AG09319 (cell line): ENCODE results near the gene RCE1.

Source experiments
- DNase-seq: peaks from one replicate; pipeline ENCODE4 v3.0.0-alpha.2; 2010; ENCODE audit warnings: low read depth; ENCODE audit errors: extremely low read depth
- TF ChIP-seq, protein P1 (sequence below): IDR thresholded peaks from 2 replicates; pipeline ENCODE4 v1.5.1; 2011; ENCODE audit warnings: low read depth, mild to moderate bottlenecking, inconsistent platforms, low read length, moderate library complexity

Gene RCE1

DNA sequence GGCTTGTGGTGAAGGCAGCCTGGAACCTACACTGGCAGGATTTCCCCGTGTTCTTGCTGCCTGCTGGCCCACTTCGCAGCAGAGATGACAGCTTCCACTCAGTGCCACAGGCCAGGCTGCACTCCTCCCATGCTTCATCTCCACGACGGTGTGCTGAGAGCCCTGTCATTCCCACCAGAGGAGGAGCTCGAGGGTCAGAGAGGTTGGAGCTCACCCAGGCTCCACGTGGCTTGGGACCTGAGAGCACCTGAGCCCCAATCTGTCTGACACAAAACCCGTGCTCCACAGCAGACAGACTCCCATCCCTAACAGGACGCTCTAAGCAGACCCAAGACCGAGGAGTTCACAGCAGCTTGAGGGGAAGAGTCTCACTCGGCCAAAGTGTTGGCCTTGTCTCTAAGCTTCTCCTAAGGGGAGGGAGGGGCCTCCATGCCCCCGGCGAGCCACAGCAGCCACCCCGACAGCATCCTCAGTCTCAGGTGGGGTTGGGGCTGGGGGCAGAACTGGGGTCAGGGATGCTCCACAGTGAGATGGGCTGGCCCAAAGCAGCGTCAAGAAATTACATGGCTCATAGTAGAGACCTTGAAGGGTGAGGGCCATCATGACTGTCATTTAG lies 24.3 kb downstream of the RCE1 start:
- TF ChIP-seq, protein P1, sequence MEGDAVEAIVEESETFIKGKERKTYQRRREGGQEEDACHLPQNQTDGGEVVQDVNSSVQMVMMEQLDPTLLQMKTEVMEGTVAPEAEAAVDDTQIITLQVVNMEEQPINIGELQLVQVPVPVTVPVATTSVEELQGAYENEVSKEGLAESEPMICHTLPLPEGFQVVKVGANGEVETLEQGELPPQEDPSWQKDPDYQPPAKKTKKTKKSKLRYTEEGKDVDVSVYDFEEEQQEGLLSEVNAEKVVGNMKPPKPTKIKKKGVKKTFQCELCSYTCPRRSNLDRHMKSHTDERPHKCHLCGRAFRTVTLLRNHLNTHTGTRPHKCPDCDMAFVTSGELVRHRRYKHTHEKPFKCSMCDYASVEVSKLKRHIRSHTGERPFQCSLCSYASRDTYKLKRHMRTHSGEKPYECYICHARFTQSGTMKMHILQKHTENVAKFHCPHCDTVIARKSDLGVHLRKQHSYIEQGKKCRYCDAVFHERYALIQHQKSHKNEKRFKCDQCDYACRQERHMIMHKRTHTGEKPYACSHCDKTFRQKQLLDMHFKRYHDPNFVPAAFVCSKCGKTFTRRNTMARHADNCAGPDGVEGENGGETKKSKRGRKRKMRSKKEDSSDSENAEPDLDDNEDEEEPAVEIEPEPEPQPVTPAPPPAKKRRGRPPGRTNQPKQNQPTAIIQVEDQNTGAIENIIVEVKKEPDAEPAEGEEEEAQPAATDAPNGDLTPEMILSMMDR: no peak
- DNase-seq: no peak

DNA sequence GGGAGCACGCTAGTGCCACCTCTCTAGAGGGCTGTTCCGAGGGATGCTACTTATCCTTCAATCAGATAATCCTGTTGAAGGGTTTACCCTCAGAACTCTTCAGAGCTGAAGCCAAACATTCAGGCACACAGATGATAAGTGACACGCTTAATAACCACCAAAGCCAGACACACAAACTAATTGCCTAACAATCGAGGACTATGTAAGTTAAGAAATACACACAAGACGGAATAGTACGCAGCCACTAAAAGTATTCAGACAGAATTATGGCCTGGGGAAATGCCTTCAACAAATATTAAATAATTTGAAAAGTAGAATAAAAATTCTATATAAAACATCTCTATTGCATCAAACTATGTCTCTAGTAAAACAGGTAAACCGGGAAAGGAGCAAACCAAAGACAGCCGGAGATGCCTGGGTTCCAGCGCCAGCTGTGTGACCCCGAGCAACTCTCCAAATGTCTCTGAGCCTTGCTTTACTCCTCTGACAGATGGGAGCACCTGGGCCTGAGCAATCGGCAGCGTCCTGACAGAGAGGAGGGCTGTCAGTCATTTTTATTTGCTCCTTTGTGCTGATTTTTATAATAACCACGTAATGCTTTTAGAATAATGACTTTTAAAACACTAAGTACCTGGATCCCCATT lies 25.0 kb downstream of the RCE1 start:
- TF ChIP-seq, protein P1: no peak
- DNase-seq: no peak

DNA sequence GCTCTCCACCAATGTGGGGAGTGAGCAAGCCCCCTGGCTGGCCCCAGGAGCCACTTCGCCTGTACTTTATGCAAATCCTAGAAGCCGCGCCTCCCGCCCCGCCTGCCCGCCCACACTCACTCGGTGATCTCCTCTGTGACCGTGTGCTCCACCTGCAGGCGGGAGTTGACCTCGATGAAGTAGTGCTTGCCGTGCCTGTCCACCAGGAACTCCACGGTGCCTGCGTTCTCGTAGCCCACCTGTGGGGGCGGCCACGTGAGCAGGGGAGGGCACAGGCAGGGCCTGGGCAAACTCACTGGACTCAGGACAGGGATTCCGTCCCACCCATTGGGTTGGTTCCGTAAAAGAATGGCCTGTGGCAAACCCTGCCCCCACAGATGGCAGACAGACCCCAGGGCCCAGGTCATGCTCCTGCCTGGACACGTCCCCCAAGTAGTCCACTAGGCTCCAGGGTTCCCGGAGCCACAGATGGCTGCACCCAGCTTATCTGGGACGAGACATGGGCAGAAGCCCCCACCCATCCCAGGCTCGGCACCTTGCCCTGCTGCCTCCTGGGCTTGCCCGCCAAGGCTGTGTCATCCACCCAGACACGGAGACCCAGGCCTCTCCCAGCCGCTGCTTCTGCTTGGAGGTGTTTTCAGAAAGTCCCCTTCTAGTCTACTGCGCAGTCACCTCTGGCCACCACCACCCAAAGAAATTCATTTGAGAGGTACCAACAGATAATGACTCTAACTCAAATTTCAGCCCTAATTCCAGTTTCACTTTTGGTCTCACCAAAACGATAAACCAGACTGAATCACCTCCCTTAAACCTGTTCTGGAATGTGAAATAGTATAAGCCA lies 25.7 kb downstream of the RCE1 start:
- TF ChIP-seq, protein P1: no peak
- no peak for DNase-seq

DNA sequence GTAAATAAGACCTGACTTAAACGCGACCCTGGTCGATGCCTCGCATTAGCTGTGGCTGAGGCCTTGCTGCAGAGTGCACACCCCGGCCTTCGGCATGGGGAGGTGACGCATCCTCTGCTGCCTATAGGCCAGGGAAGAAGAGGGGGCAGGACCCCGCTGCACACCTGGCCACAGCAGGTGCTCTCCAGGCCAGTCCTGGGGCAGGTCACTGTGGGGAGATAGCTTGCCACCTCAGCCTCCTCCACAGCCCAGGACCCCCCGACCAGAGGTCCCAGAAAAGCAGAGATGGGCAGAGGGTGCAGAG lies 26.3 kb downstream of the RCE1 start:
- no peak for DNase-seq
- TF ChIP-seq, protein P1: no peak

DNA sequence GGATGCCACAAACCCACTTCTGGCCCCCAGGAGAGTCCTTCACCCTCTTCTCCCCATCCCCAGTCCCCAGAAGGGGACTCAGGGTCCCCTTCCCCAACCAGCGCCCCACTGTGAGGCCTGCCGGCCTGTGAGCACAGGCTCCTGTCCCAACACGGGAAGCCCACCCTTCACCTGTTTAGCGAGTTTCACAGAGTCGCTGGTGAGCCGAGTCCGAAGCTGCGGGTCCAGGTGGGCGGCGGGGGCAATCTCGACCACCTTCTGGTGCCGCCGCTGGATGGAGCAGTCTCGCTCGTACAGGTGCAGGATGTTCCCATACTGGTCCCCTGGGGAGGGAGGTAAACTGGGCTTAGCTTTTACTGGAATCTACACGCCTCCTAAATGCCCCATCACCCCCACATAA lies 26.9 kb downstream of the RCE1 start:
- DNase-seq: no peak
- TF ChIP-seq, protein P1: no peak

DNA sequence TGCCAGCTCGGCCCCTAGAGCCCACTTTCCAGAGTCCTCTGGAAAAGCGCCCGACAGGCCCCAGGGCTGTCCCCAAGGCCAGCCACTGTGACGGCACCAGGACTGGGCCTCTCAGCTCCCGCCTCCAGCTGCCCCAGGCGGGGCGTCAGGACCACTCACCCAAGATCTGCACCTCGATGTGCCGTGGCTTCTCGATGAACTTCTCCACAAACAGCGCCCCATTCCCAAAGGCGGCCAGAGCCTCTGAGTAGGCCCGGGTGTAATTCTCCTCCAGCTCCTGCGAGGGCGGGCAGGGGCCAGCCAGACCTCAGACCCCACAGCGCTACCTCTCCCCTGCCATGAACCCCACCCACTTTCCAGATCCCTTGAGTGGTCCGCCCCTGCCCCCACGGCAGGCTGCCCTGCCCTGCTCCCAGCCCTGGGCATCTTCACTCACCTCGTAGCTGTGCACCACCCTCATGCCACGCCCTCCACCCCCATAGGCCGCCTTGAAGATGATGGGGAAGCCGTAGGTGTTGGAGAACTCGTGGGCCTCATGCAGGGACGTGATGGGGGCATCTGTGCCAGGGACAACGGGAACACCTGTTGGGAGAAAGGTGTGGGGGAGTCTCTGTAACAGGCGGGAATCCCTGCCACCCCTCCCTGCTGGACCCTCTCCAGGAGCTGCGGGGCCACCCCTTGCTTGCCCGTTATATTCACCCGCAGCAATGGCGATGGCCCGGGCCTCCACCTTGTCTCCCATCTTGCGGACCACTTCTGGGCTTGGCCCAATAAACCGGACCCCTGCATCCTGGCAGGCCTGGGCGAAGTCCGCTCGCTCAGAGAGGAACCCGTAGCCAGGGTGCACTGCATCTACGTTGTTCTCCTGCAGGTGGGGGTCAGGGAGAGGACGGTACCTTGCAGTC lies 27.6 kb downstream of the RCE1 start:
- TF ChIP-seq, protein P1: no peak
- DNase-seq: no peak
